Measurements from ENCODE around the gene FBLIM1. TPM values are rescaled to one million over a fixed set of nuclear protein-coding genes. Genes with fewer than 3 reads are reported as not detected.

The FBLIM1 gene
- total RNA-seq (2021): 64.7 and 66.8 TPM in 2 replicates
- long read RNA-seq, transcript FBLIM1-202 (9 exons, 3,695 nt): major isoform, 63 of 281 reads
- long read RNA-seq, partial matches to known transcripts: 20 of 281 reads
- long read RNA-seq, other reads (novel, unspliced or antisense): 196 of 281 reads

GRCh38 chr1:15758343-15758931 is at the start of gene FBLIM1:
Gene FBLIM1 (plus strand): TSS chr1:15758795. CDS start chr1:15764984, 6,189 bp downstream.
- peak; percentile 68 for DNase-seq
- Histone ChIP-seq H3K4ac (ENCODE audit: low read depth, low read length) (peak within 1 kb of the TSS; percentile 71), H3K18ac (ENCODE audit: insufficient read length, low read depth, low read length) (peak within 1 kb of the TSS; percentile 90), H4K91ac (ENCODE audit: insufficient read length, low read depth, low read length) (no peak within 1 kb of the TSS), H2BK20ac (ENCODE audit: low read depth, low read length, poor library complexity, severe bottlenecking) (no peak within 1 kb of the TSS), H3K27ac (ENCODE audit: insufficient read length, low read depth, low read length) (no peak within 1 kb of the TSS), H3K79me1 (ENCODE audit: insufficient read depth, low read depth, low read length, poor library complexity, severe bottlenecking) (no peaks in the 10 kb centered on the region), H2AK5ac (ENCODE audit: insufficient read length, low read length) (no peak within 1 kb of the TSS), H3K27me3 (ENCODE audit: insufficient read depth, low read length) (no peaks in the 10 kb centered on the region), H3K9ac (ENCODE audit: extremely low read depth, insufficient read length, low read length) (peak within 1 kb of the TSS; percentile 76), H3T11ph (ENCODE audit: low read length) (no peak within 1 kb of the TSS), H2BK12ac (ENCODE audit: insufficient read length, low read depth, low read length) (no peak within 1 kb of the TSS), H2BK15ac (ENCODE audit: low read depth, low read length) (no peak within 1 kb of the TSS), H3K14ac (ENCODE audit: insufficient read depth, low read length) (peak within 1 kb of the TSS; percentile 93), H4K20me1 (ENCODE audit: control insufficient read depth, insufficient read depth, insufficient read length) (no peaks in the 10 kb centered on the region), H3K4me1 (ENCODE audit: insufficient read depth, low read length) (peaks cover 18% of the 10 kb centered on the region; the same call in 1 of the 2 replicates), H3K9me3 (ENCODE audit: control insufficient read depth, low read depth, low read length) (no peaks in the 10 kb centered on the region), H3K4me2 (ENCODE audit: insufficient read depth, insufficient read length, low read length) (peak within 1 kb of the TSS; percentile 89), H3K23ac (ENCODE audit: insufficient read length, low read depth, low read length) (no peak within 1 kb of the TSS), H4K8ac (replicated peaks; ENCODE audit: insufficient read length, low read depth, low read length) (no peak within 1 kb of the TSS), H2AFZ (ENCODE audit: low read length) (no peak within 1 kb of the TSS), H2BK5ac (ENCODE audit: insufficient read length, low read length) (no peak within 1 kb of the TSS), H3K56ac (ENCODE audit: insufficient read length, low read depth, low read length) (no peak within 1 kb of the TSS), H3K23me2 (ENCODE audit: insufficient read length, low read depth, low read length, poor library complexity, severe bottlenecking) (peaks cover 14% of the 10 kb centered on the region), H3K79me2 (ENCODE audit: insufficient read depth, low read length) (peaks cover 21% of the 10 kb centered on the region; the same call in 1 of the 2 replicates), H2BK120ac (ENCODE audit: low read depth, low read length, poor library complexity, severe bottlenecking) (no peak within 1 kb of the TSS), H4K5ac (ENCODE audit: insufficient read length, low read depth, low read length) (no peak within 1 kb of the TSS)
- Mint-ChIP-seq H3K36me3 (ENCODE audit: insufficient read depth in 1 of 3, low read depth in 3 of 3) (peaks cover 5 to 11% (median 11%) of the 10 kb centered on the region in 3 experiments; a peak in 6 of 7 replicates), H3K9me3 (no peaks in the 10 kb centered on the region), H3K4me3 (peak within 1 kb of the TSS; percentile 84 to 89), H3K4me1 (peaks cover 40 to 49% of the 10 kb centered on the region in 2 experiments), H3K27me3 (ENCODE audit: low read depth) (peaks cover 19% of the 10 kb centered on the region), H3K27ac (peak within 1 kb of the TSS in 2 of 3 experiments; percentile 85 to 97; a peak in 5 of 7 replicates)
- no peak for TF ChIP-seq CTCF (conservative IDR thresholded peaks at IDR 0.05)
- no CpG with 5 or more reads among the region's 58 CpGs for WGBS (ENCODE audit: extremely low coverage, insufficient read length, low lambda C conversion rate)
